Progenitor cell of endocrine pancreas (in vitro differentiated cells): ENCODE results near the gene MTO1. TPM values are rescaled to one million over a fixed set of nuclear protein-coding genes. Genes with fewer than 3 reads are reported as not detected.

Experiments
- DNase-seq: peaks from one replicate; pipeline ENCODE4 v3.0.0; 2021; ENCODE audit warnings: low spot score; ENCODE audit not compliant: unreplicated experiment
- H3K27ac Mint-ChIP-seq: 2 replicates; pipeline ENCODE4 v1.8.0; 2021; ENCODE audit warnings: mild to moderate bottlenecking, moderate library complexity, mixed read lengths
- H3K27me3 Mint-ChIP-seq: 2 replicates; pipeline ENCODE4 v1.8.0; 2021; ENCODE audit warnings: mixed read lengths
- H3K36me3 Mint-ChIP-seq: 2 replicates; pipeline ENCODE4 v1.8.0; 2022; ENCODE audit warnings: mixed read lengths; ENCODE audit not compliant: insufficient read depth
- H3K4me1 Mint-ChIP-seq: 2 replicates; pipeline ENCODE4 v1.8.0; 2021; ENCODE audit warnings: low read depth, mixed read lengths
- H3K4me3 Mint-ChIP-seq: 2 replicates; pipeline ENCODE4 v1.8.0; 2021; ENCODE audit warnings: low read depth, mild to moderate bottlenecking, moderate library complexity, mixed read lengths
- H3K9me3 Mint-ChIP-seq: 2 replicates; pipeline ENCODE4 v1.8.0; 2021; ENCODE audit warnings: low read depth, mixed read lengths
- CTCF ChIP-seq: fragments of 200-600 bp; sonication (generic); IDR thresholded peaks from one replicate; pipeline ENCODE4 v1.5.0; 2021; ENCODE audit warnings: antibody characterized with exemption, mild to moderate bottlenecking; ENCODE audit not compliant: unreplicated experiment
- total RNA-seq: library from RNA; stranded (reverse); gene quantifications from 2 replicates; pipeline ENCODE4 v1.2.1, GENCODE V29; 2021

The MTO1 gene
- total RNA-seq, 1 donor from 2014 or later = 27.5 TPM

- TF ChIP-seq CTCF = no peak
- Mint-ChIP-seq H3K27me3 (peaks cover 2% of the 10 kb centered on the region), H3K9me3 (no peaks in the 10 kb centered on the region), H3K4me3 (peak overlapping the region; percentile 12), H3K27ac (no peak overlapping the region), H3K36me3 (no peaks in the 10 kb centered on the region), H3K4me1 (peaks cover 5% of the 10 kb centered on the region)
- no peak for DNase-seq
Measured at GRCh38 chr6:73460056-73460455, 1.5 kb upstream of the MTO1 start.

- Mint-ChIP-seq H3K4me1 (no peaks in the 10 kb centered on the region), H3K9me3 (no peaks in the 10 kb centered on the region), H3K4me3 (no peak overlapping the region), H3K27ac (no peak overlapping the region), H3K36me3 (peaks cover 6% of the 10 kb centered on the region), H3K27me3 (no peaks in the 10 kb centered on the region)
- no peak for DNase-seq
- no peak for TF ChIP-seq CTCF
Measured at GRCh38 chr6:73471686-73472290, 10.3 kb downstream of the MTO1 start.

GRCh38 chr6:73476723-73477122, 15.2 kb downstream of the MTO1 start:
- no peak for TF ChIP-seq CTCF
- Mint-ChIP-seq H3K9me3 (no peaks in the 10 kb centered on the region), H3K36me3 (peaks cover 15% of the 10 kb centered on the region), H3K4me1 (peaks cover 1% of the 10 kb centered on the region), H3K4me3 (no peak overlapping the region), H3K27ac (no peak overlapping the region), H3K27me3 (no peaks in the 10 kb centered on the region)
- no peak for DNase-seq

- no peak for TF ChIP-seq CTCF
- H3K4me3 Mint-ChIP-seq = no peak overlapping the region
- peaks cover 5% of the 10 kb centered on the region for H3K4me1 Mint-ChIP-seq
- no peak overlapping the region for H3K27ac Mint-ChIP-seq
- H3K36me3 Mint-ChIP-seq = peaks cover 19% of the 10 kb centered on the region
- H3K9me3 Mint-ChIP-seq = no peaks in the 10 kb centered on the region
- DNase-seq = no peak
- no peaks in the 10 kb centered on the region for H3K27me3 Mint-ChIP-seq
Measured at GRCh38 chr6:73477407-73477806, 15.9 kb downstream of the MTO1 start.

- Mint-ChIP-seq H3K27ac (peak overlapping the region; percentile 78), H3K9me3 (no peaks in the 10 kb centered on the region), H3K4me1 (peaks cover 5% of the 10 kb centered on the region), H3K27me3 (no peaks in the 10 kb centered on the region), H3K4me3 (no peak overlapping the region), H3K36me3 (peaks cover 24% of the 10 kb centered on the region)
- no peak for TF ChIP-seq CTCF
- DNase-seq = no peak
Measured at GRCh38 chr6:73481969-73482368, 20.4 kb downstream of the MTO1 start.
